Spleen (tissue), 7 donors: ENCODE results near the gene SYNM.

ENCODE experiments used
- POLR2A ChIP-seq, 3 donors: fragments of 450-650 bp; IDR thresholded peaks; one replicate each; pipeline ENCODE4 v1.5.1; 2017; ENCODE audit warnings: antibody characterized with exemption in 3 of 3, mild to moderate bottlenecking in 1 of 3
- POLR2AphosphoS5 ChIP-seq, 3 donors: sonication (generic); formaldehyde crosslinking; IDR thresholded peaks; one replicate each; pipeline ENCODE4 v1.5.1; 2017; ENCODE audit warnings: antibody characterized with exemption in 3 of 3
- TF ChIP-seq, protein P1 (sequence below), 11 experiments: fragments of 200-600 bp in 7 of 11; fragments of 450-650 bp in 4 of 11; sonication (generic) in 4 of 11; IDR thresholded peaks in 8 of 11; conservative IDR thresholded peaks in 3 of 11; 1 replicate in 7 of 11; 2 replicates in 4 of 11; pipeline versions ENCODE4 v1.4.0 to v1.8.0; 2016 to 2021; ENCODE audit warnings: antibody characterized with exemption in 11 of 11, inconsistent platforms in 4 of 11, mild to moderate bottlenecking in 1 of 11
- donor health status: DM: no; HTN: no; CAD: no; lungs with moderate emphysema.
- donor health status: DM: no; HTN: no; CAD: no.
- donor health status: DM: no; HTN: no; CAD: no.

DNA sequence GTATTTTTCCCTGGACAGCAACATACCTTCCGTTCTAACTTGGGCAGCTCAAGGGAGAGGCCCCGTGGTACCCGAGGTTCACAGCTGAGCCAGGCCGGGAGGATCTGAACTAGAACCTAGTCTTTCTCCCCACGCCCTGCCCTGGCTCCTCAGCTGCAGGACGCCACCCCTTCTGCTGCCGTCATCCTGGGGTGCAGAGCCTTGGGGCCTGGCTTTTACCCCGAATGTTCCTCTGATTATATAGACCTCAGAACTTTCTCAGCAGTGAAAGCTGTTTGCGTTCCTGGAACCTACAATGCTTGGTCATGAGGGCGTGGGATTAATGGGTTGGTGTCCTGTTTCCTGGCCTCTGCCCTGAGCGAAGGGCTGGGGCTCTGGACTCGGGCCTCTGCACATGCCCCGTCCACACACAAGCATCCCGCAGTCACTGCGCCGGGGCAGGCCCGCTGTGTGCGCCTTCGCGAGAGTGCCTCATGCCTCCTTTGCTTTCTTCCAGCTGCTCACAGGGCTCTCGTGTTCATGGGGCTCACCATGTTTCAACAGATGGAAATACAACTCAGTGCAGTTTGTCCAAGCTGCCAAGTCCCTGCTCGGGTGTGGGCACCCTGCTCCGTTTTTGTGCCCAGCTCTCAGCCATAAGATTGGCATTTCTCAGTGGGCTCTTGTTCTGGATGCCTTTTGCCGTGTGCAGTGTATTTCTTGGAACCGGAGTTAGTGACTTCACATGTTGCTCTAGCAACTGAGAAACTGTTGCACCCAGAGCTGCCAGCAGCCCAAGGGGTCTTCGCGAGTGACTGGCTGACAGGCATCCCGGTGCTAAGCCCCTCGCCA is 20.4 kb downstream of the SYNM start:
- TF ChIP-seq, protein P1, sequence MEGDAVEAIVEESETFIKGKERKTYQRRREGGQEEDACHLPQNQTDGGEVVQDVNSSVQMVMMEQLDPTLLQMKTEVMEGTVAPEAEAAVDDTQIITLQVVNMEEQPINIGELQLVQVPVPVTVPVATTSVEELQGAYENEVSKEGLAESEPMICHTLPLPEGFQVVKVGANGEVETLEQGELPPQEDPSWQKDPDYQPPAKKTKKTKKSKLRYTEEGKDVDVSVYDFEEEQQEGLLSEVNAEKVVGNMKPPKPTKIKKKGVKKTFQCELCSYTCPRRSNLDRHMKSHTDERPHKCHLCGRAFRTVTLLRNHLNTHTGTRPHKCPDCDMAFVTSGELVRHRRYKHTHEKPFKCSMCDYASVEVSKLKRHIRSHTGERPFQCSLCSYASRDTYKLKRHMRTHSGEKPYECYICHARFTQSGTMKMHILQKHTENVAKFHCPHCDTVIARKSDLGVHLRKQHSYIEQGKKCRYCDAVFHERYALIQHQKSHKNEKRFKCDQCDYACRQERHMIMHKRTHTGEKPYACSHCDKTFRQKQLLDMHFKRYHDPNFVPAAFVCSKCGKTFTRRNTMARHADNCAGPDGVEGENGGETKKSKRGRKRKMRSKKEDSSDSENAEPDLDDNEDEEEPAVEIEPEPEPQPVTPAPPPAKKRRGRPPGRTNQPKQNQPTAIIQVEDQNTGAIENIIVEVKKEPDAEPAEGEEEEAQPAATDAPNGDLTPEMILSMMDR (IDR thresholded peaks at IDR 0.05 in 8 of 11, conservative IDR thresholded peaks at IDR 0.05 in 3 of 11), result no peak
- TF ChIP-seq POLR2AphosphoS5 (IDR thresholded peaks at IDR 0.05), result no peak
- no peak for TF ChIP-seq POLR2A (IDR thresholded peaks at IDR 0.05)
